Motor neuron (in vitro differentiated cells): Measurements from ENCODE around the gene FHIT. TPM values are rescaled to one million over a fixed set of nuclear protein-coding genes. Genes with fewer than 3 reads are reported as not detected.

Experiments
- ATAC-seq, 8 experiments: fragments of 200-7000 bp; cut with Tn5 transposase; replicated peaks in 6 of 8; 2 replicates each; pipeline ENCODE4 v1.8.0; 2021; ENCODE audit warnings: mild to moderate bottlenecking in 8 of 8, moderate library complexity in 8 of 8
- H3K27ac ChIP-seq, 2 donors: fragments of 250-450 bp; sonication (Bioruptor Pico); 2 replicates each; pipeline ENCODE4 v1.9.0; 2021; ENCODE audit warnings: antibody characterized with exemption in 2 of 2, mild to moderate bottlenecking in 2 of 2, moderate library complexity in 1 of 2
- H3K4me1 ChIP-seq, 2 donors: fragments of 250-450 bp; sonication (Bioruptor Pico); replicated peaks in 1 of 2; 2 replicates each; pipeline ENCODE4 v1.6.1; 2021; ENCODE audit warnings: antibody characterized with exemption in 2 of 2, mild to moderate bottlenecking in 2 of 2, moderate library complexity in 1 of 2
- H3K4me3 ChIP-seq, 5 donors: fragments of 250-450 bp; sonication (Bioruptor Pico); 2 replicates each; pipeline ENCODE4 v1.9.0; 2021; ENCODE audit warnings: antibody characterized with exemption in 5 of 5, mild to moderate bottlenecking in 5 of 5, moderate library complexity in 4 of 5
- WGBS, 10 experiments: fragments of 450-650 bp; shearing (Covaris generic); methylation state at CpG; one replicate each; pipeline ENCODE4 v1.0.0; 2022; 5-methylcytosine and 5-hydroxymethylcytosine counted together
- in situ Hi-C, 9 experiments: fragments of 400-800 bp; cut with MboI; loops; one replicate each; pipeline ENCODE4 v1.15.0; 2021; ENCODE audit warnings: low sequenced_read_pairs in 9 of 9, low pct_unique_long_range_greater_than_20kb in 2 of 9; ENCODE audit not compliant: unreplicated experiment in 9 of 9
- total RNA-seq, 8 experiments: library from RNA; unstranded; fragments of 300-600 nt; gene quantifications; 2 replicates each; pipeline versions ENCODE4 v1.2.3 to v1.2.4, GENCODE V29; 2022

The FHIT gene
- total RNA-seq, 8 experiments from 2014 or later: 1.6 to 25.1 (median 12.1) TPM

DNA sequence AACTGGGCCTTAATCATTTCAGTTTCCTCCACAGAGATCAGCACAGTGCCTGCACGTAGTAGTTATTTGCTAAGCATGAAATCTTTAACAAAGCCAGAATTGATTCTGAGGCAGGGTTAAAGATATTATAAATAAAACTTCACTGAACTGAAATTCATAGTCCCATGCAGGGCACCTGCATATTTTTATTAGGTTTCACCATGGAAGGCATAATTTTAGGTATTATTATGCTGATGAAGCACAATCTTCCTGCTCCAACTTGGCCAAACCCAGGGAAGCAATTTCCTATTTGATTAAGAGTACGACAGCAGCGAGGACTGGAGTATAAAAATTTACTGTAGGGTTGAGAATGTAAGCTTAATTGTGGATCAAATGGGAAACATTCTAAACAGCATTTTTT lies 1131.0 kb downstream of the FHIT start:
- WGBS, 10 experiments: 51 to 100% (median 83%) methylated on average over 1 to 3 of the region's 3 CpGs; no CpG with 5 or more reads in 3 of the 10 experiments
- in situ Hi-C loops: no loop called here
- no peak overlapping the region for H3K27ac ChIP-seq
- ATAC-seq: no peak
- no peaks in the 10 kb centered on the region for H3K4me1 ChIP-seq
- H3K4me3 ChIP-seq: no peak overlapping the region

DNA sequence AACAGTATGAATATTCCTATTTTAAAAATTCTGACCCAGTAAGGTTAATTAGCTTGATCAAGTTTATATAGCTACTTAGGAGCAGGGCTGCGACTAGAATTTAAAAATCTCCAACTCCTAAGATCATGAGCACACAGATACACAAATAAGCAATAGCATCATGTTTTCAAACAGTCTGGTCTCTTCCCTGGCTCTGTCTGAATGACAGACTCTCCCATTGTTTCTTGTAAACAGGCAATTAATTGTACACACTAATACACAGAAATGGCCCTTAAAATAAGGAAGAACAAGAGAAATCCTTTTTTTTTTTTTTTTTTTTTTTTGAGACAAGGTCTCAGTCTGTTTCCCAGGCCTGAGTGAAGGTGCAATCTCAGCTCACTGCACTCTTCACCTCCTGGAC lies 1137.1 kb downstream of the FHIT start:
- no peaks in the 10 kb centered on the region for H3K4me1 ChIP-seq
- no peak for ATAC-seq
- no peak overlapping the region for H3K27ac ChIP-seq
- in situ Hi-C loops: no loop called here
- 44 to 100% (median 92%) methylated on average over 1 of the region's 1 CpG; no CpG with 5 or more reads in 4 of the 10 experiments for WGBS, 10 experiments
- no peak overlapping the region for H3K4me3 ChIP-seq

GRCh38 chr3:60107275-60107674 lies 1144.0 kb downstream of the FHIT start:
- Histone ChIP-seq H3K4me3 (no peak overlapping the region), H3K4me1 (peaks cover 0 to 9% of the 10 kb centered on the region in 2 donors), H3K27ac (no peak overlapping the region)
- 44 to 100% (median 83%) methylated on average over 1 to 2 of the region's 2 CpGs; no CpG with 5 or more reads in 1 of the 10 experiments for WGBS, 10 experiments
- in situ Hi-C loops: no loop called here
- no peak for ATAC-seq

- 6 to 100% (median 94%) methylated on average over 1 to 4 of the region's 4 CpGs; no CpG with 5 or more reads in 1 of the 10 experiments for WGBS, 10 experiments
- Histone ChIP-seq H3K27ac (no peak overlapping the region), H3K4me1 (peaks cover 0 to 9% of the 10 kb centered on the region in 2 donors), H3K4me3 (no peak overlapping the region)
- in situ Hi-C loops: no loop called here
- no peak for ATAC-seq
Observed at GRCh38 chr3:60102154-60102553, 1149.1 kb downstream of the FHIT start.

DNA sequence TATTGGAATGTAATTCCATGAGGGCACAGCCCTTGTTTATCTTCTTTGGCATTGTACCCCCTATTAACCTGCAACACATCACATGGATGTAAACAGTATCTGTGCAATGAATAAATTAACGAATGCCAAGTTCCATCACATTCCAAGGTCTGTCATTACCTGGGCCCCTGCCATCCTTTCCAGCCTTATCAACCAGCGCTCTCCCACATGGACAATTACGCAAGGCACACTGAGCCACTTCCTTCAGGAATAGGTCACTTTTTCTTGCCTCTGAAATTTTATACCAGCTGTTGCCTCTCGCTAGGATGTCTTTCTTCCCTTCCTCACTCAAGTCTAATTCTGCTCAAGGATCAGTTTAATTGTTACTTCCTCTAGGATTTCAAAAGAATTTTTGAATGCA lies 1149.6 kb downstream of the FHIT start:
- Histone ChIP-seq H3K4me1 (peaks cover 0 to 9% of the 10 kb centered on the region in 2 donors), H3K4me3 (no peak overlapping the region), H3K27ac (no peak overlapping the region)
- in situ Hi-C loops: no loop called here
- WGBS, 10 experiments: 52 to 100% (median 87%) methylated on average over 1 to 4 of the region's 4 CpGs
- no peak for ATAC-seq

DNA sequence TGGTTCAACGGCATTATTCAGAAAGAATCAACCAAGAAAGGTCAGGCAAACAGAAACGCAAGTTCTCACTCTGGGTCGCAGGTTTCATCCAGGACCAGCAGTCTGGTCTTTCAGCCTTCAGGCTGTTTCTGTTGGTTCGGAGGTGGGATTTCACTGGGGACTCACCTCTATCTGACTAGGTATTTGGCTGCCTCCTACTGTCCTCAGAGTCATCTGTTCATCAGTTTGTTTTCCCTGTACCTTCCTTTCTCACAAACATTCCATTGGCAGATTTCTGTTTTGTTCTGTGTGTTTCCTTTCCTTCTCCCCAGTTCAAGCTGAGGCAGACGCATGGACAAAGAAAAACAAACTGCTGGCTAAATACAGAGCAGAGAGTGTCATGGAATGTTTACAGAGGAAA lies 1154.8 kb downstream of the FHIT start:
- 0 to 100% (median 86%) methylated on average over 1 to 5 of the region's 5 CpGs for WGBS, 10 experiments
- in situ Hi-C loops: no loop called here

GRCh38 chr3:60095930-60096329 lies 1155.3 kb downstream of the FHIT start:
- no peaks in the 10 kb centered on the region for H3K4me1 ChIP-seq
- in situ Hi-C loops: no loop called here
- H3K27ac ChIP-seq: no peak overlapping the region
- no peak overlapping the region for H3K4me3 ChIP-seq
- ATAC-seq: no peak
- 65 to 100% (median 87%) methylated on average over 1 to 6 of the region's 6 CpGs; no CpG with 5 or more reads in 2 of the 10 experiments for whole genome bisulfite sequencing, 10 experiments

More for the DNA sequence above, 1154.8 kb downstream of the FHIT start:
- ATAC-seq: no peak
- H3K4me3 ChIP-seq: no peak overlapping the region
- H3K4me1 ChIP-seq: no peaks in the 10 kb centered on the region
- no peak overlapping the region for H3K27ac ChIP-seq

- peaks cover 0 to 3% of the 10 kb centered on the region in 2 donors for H3K4me1 ChIP-seq
- H3K27ac ChIP-seq: no peak overlapping the region
- no peak overlapping the region for H3K4me3 ChIP-seq
- 31 to 100% (median 60%) methylated on average over 1 to 4 of the region's 4 CpGs; no CpG with 5 or more reads in 1 of the 10 experiments for WGBS, 10 experiments
- ATAC-seq: no peak
- in situ Hi-C loops: no loop called here
Observed at GRCh38 chr3:60095516-60095915, 1155.7 kb downstream of the FHIT start.

- 51 to 91% (median 80%) methylated on average over 2 to 3 of the region's 3 CpGs; no CpG with 5 or more reads in 1 of the 10 experiments for WGBS, 10 experiments
- Histone ChIP-seq H3K4me3 (no peak overlapping the region), H3K27ac (no peak overlapping the region), H3K4me1 (peaks cover 0 to 3% of the 10 kb centered on the region in 2 donors)
- ATAC-seq: no peak
- in situ Hi-C loops: no loop called here
Observed at GRCh38 chr3:60094392-60094947, 1156.8 kb downstream of the FHIT start.

DNA sequence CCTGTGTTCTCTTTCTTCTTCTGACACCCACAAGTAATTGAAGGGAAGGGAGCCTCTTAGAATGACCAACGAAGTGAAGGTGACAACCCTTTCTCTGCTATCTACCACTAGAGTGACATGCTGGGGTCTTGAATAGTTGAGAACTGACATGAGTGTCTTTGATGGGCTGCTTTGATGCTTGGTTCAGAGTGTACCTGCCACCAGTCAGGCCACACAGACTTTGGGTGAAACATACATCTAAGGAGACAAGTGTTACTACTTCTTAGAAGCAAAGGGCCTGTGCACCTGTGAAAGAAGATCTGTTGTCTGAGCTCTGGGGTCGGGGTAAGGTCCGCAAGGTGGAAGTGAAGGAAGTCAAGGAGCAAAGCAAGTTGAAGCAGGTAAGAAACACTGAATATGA lies 1160.7 kb downstream of the FHIT start:
- Histone ChIP-seq H3K4me1 (peaks cover 0 to 3% of the 10 kb centered on the region in 2 donors), H3K4me3 (no peak overlapping the region), H3K27ac (no peak overlapping the region)
- no peak for ATAC-seq
- in situ Hi-C loops: no loop called here
- WGBS, 10 experiments: 0 to 100% (median 74%) methylated on average over 1 to 3 of the region's 3 CpGs; no CpG with 5 or more reads in 4 of the 10 experiments

DNA sequence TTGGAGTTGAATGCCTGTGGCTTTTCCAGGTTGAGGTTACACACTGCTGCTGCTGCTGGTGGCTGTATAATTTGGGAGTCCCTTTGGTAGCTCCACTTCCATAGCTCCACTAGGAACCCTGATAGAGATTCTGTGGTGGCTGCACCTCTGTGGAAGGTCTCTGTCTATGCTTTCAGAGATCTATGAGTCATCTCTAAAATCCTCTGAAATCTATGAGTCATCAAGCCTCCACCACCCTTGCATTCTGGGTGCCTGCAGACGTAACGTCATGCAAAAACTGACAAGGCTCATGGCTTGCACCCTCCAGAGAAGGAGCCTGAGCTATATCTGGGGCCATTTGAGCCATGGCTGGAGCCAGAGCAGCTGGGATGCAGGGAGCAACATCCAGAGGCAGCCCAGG lies 1164.4 kb downstream of the FHIT start:
- WGBS, 10 experiments: 80 to 92% methylated on average over 2 of the region's 2 CpGs; no CpG with 5 or more reads in 8 of the 10 experiments
- in situ Hi-C loops: no loop called here
- Histone ChIP-seq H3K27ac (no peak overlapping the region), H3K4me1 (peaks cover 0 to 3% of the 10 kb centered on the region in 2 donors), H3K4me3 (no peak overlapping the region)
- peak in 6 of 8 experiments; percentile 34 to 92 (median 58) for ATAC-seq

- no peak overlapping the region for H3K27ac ChIP-seq
- H3K4me1 ChIP-seq: peaks cover 0 to 2% of the 10 kb centered on the region in 2 donors
- no peak for ATAC-seq
- no peak overlapping the region for H3K4me3 ChIP-seq
- in situ Hi-C loops: no loop called here
Observed at GRCh38 chr3:60085649-60086048, 1165.6 kb downstream of the FHIT start.

DNA sequence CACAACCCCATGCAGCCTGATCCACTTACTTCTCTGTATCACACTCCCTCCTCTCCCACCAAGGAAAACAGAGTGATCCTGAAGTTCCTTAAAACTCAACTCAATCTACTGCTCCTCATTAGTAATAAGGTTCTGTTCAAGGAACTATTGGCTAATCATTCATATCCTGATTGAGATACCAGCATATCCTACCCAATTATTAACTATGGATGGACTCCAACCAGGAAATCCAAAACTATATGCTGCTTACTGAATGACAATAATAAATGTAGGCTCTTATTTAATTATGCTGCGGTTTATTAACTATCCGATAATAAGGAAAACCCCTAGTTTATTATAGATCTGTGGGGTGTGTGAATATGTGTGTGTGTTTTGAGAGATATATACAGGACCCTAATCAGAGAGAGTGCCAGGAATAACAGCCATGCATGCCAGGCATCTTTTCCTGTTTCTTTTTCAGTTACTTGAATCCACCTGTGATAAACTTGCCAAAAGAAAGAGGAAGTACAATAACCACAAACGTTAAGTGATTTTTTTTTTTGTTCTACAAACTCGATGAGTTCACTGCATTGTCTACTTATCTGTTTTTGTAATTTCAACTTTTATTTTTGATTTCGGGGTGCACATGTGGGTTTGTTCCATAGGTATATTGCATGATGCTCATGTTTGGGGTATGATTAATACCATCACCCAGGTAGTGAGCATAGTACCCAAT lies 1169.7 kb downstream of the FHIT start:
- in situ Hi-C loops: no loop called here
- Histone ChIP-seq H3K4me1 (no peaks in the 10 kb centered on the region), H3K4me3 (no peak overlapping the region), H3K27ac (no peak overlapping the region)
- WGBS, 10 experiments: 51 to 97% (median 92%) methylated on average over 2 to 5 of the region's 5 CpGs
- ATAC-seq: no peak

DNA sequence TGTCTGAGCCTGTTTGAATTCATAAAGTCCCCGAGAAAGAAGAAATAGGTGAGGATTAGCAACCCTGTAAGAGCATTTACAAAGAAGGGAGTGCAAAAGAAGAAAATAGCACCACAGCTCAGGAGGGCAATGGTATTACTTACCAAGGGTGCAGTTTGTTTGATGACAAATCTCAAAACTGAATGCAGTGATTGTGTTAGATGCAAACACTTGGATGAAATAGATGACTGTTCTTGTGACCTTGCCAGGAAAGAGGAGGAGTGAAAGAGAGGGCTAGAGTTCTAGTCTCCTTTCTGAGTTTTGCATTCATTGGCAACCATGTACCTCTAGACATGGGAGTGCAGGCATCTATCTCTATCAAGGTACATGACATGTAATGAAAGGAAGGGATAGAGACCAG lies 1170.6 kb downstream of the FHIT start:
- in situ Hi-C loops: no loop called here
- WGBS, 10 experiments: 43 to 100% (median 63%) methylated on average over 1 of the region's 1 CpG; no CpG with 5 or more reads in 2 of the 10 experiments
- peak in 1 of 8 experiments; percentile 29 for ATAC-seq
- no peak overlapping the region for H3K4me3 ChIP-seq
- no peak overlapping the region for H3K27ac ChIP-seq
- no peaks in the 10 kb centered on the region for H3K4me1 ChIP-seq
